ENCODE data around the gene CLASP1. TPM values are rescaled to one million over a fixed set of nuclear protein-coding genes. Genes with fewer than 3 reads are reported as not detected.
A peak's percentile ranks its signal among the peaks of the same experiment; 100 is the strongest.

The CLASP1 gene
- total RNA-seq, 2 experiments from 2014 or later = 33.8 to 72.4 TPM

DNA sequence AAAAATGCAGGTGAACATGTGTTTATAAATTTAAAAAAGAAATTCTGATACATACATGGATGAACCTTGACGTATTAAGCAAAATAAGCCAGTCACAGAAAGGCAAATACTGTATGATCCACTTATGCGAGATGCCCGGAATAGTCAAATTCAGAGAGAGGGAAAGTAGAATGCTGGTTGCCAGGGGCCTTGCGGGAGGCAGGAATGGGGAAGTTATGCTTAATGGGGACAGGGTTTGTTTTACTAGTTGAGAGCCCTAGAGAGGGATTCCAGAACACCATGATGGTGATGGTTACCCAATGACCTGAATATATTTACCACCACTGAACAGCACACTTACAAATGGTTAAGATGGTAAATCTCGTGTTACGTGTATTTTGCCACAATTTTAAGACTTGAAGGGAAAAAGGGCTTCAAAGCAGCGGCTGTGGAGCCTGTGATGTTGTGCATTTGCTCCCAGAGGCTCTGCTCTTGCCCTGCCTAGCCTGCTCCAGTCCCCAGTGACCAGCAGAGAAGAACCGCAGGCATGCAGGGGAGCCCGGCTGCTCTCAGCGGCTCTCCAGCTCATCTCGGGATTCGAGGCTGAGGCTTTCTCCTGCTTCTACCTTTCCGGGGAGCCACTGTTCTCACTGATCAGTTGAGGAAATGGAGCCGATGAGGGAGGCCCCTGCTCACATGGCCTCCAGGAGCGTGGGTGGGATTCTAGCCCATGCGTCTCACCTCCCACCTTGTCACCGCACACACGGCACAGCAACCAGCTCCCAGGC is 312.6 kb downstream of the CLASP1 start:
- intact Hi-C loops (cut with micrococcal nuclease; ENCODE audit: unreplicated experiment) = no loop called here
- Histone ChIP-seq H3K27ac (ENCODE audit: low read depth, low read length, poor library complexity, severe bottlenecking) (no peak overlapping the region), H3K4me3 (ENCODE audit: low read depth, low read length, poor library complexity, severe bottlenecking) (no peak overlapping the region), H2AFZ (ENCODE audit: low read length) (no peak overlapping the region), H3K9me2 (ENCODE audit: insufficient read depth, low read length) (no peaks in the 10 kb centered on the region), H3K4me1 (ENCODE audit: insufficient read depth, low read length, poor library complexity, severe bottlenecking) (peaks cover 5% of the 10 kb centered on the region), H3K79me2 (ENCODE audit: insufficient read depth, low read depth, low read length) (no peaks in the 10 kb centered on the region), H3K36me3 (ENCODE audit: insufficient read depth, low read length) (peaks cover 24% of the 10 kb centered on the region), H4K20me1 (ENCODE audit: insufficient read depth, low read length) (no peaks in the 10 kb centered on the region), H3K9me3 (ENCODE audit: low read length) (no peaks in the 10 kb centered on the region), H3K4me2 (ENCODE audit: low read length) (no peak overlapping the region)
- BruUV-seq (replicated peaks) = no TSS peak
- ChIA-PET CTCF (ENCODE audit: unreplicated experiment) (interaction anchor here (0.6 kb wide), 1 partner anchor 212 kb away, joined by 4 read pairs; no protein-coding TSS in a partner anchor), POLR2A (no interaction called here)
- TF ChIP-seq, protein P1, sequence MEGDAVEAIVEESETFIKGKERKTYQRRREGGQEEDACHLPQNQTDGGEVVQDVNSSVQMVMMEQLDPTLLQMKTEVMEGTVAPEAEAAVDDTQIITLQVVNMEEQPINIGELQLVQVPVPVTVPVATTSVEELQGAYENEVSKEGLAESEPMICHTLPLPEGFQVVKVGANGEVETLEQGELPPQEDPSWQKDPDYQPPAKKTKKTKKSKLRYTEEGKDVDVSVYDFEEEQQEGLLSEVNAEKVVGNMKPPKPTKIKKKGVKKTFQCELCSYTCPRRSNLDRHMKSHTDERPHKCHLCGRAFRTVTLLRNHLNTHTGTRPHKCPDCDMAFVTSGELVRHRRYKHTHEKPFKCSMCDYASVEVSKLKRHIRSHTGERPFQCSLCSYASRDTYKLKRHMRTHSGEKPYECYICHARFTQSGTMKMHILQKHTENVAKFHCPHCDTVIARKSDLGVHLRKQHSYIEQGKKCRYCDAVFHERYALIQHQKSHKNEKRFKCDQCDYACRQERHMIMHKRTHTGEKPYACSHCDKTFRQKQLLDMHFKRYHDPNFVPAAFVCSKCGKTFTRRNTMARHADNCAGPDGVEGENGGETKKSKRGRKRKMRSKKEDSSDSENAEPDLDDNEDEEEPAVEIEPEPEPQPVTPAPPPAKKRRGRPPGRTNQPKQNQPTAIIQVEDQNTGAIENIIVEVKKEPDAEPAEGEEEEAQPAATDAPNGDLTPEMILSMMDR (conservative IDR thresholded peaks at IDR 0.05; ENCODE audit: low read length) = no peak
- TF ChIP-seq EZH2phosphoT487 (IDR thresholded peaks at IDR 0.05; ENCODE audit: borderline replicate concordance, low read depth, low read length) = no peak
- DNase-seq (ENCODE audit: low spot score) = no peak

DNA sequence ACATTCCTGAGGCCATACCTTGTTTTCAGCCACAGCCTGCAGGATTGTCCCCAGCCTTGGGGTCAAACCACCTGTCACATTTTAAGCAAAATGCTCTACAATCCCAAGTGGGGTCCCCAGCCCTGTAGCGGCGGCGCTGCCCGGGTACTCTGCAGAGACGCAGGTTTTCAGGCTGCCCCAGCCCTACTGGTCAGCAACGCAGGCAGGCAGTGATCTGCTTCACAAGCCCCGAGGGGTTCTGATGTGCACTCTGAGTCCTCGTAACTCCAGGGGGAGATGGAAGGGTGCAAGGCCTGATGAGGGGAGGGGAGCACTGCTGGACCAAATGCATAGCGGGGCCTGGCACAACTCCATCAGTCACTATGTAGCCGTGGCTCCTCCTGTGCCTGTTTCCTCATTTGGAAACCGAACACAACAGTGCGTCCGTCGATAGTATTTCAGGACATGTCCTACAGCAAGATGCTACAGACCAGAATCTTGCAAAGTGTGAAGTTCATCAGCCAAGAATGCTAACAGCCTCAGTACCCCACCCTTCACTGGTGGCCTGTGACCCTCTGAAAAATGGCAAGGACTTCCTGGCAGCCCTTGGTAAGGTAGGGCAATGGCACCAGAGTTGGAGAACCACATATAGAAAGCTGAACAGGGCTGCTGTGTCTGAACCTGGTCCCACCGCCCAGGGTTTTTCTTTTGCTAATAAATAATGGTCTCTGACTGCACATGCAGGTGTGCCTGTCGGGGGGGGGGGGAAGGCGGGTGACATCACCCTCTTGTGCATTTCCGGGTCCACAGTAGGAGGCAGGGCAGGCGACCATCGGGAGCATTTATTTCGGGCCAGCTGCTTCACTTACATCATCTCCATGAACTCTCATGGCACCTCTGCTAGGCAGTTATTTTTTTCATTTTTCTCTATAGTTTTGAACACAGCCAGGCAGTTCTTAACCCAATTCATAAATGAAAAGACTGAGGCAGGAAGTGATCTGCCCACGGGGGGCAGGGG is 313.7 kb downstream of the CLASP1 start:
- Histone ChIP-seq H3K79me2 (ENCODE audit: insufficient read depth, low read depth, low read length) (no peaks in the 10 kb centered on the region), H3K27ac (ENCODE audit: low read depth, low read length, poor library complexity, severe bottlenecking) (no peak overlapping the region), H3K9me3 (ENCODE audit: low read length) (no peaks in the 10 kb centered on the region), H2AFZ (ENCODE audit: low read length) (no peak overlapping the region), H3K4me2 (ENCODE audit: low read length) (peak overlapping the region; percentile 2; the same call in 1 of the 2 replicates), H4K20me1 (ENCODE audit: insufficient read depth, low read length) (no peaks in the 10 kb centered on the region), H3K9me2 (ENCODE audit: insufficient read depth, low read length) (no peaks in the 10 kb centered on the region), H3K4me3 (ENCODE audit: low read depth, low read length, poor library complexity, severe bottlenecking) (no peak overlapping the region), H3K4me1 (ENCODE audit: insufficient read depth, low read length, poor library complexity, severe bottlenecking) (peaks cover 5% of the 10 kb centered on the region), H3K36me3 (ENCODE audit: insufficient read depth, low read length) (peaks cover 13% of the 10 kb centered on the region; the same call in 1 of the 2 replicates)
- POLR2A ChIA-PET = interaction anchor here (0.6 kb wide), 1 partner anchor 476 kb away, joined by 3 read pairs; no protein-coding TSS in a partner anchor
- no peak for TF ChIP-seq EZH2phosphoT487 (IDR thresholded peaks at IDR 0.05; ENCODE audit: borderline replicate concordance, low read depth, low read length)
- TF ChIP-seq, protein P1 (conservative IDR thresholded peaks at IDR 0.05; ENCODE audit: low read length) = no peak
- CTCF ChIA-PET (ENCODE audit: unreplicated experiment) = no interaction called here
- BruUV-seq (replicated peaks) = no TSS peak
- DNase-seq (ENCODE audit: low spot score) = peak; percentile 24
- intact Hi-C loops (cut with micrococcal nuclease; ENCODE audit: unreplicated experiment) = no loop called here
